Left cardiac atrium (tissue), 4 donors: ENCODE data around the gene ANGPT4. TPM values are rescaled to one million over a fixed set of nuclear protein-coding genes. Genes with fewer than 3 reads are reported as not detected.
A peak's percentile ranks its signal among the peaks of the same experiment; 100 is the strongest.
"Not testable (repeated sequence)": the region's sequence is repeated elsewhere in the genome, so short reads cannot be mapped to it uniquely, and the experiment has no call there.

ENCODE experiments used
- ATAC-seq, 2 donors: fragments of 200-7000 bp; cut with Tn5 transposase; one replicate each; pipeline ENCODE4 v1.9.1; 2020; ENCODE audit warnings: mild to moderate bottlenecking in 2 of 2, moderate library complexity in 2 of 2
- DNase-seq: peaks from one replicate; pipeline ENCODE4 v3.0.0-alpha.2; 2020
- intact Hi-C, 2 donors: fragments of 100-400 bp; cut with DNase I; formaldehyde crosslinking; loops; one replicate each; pipeline versions ENCODE4 v1.14.1 to v1.15.1; 2022 to 2023
- total RNA-seq, 2 donors: library from RNA; stranded (reverse); fragmentation: NEBNext Ultra II Directional; extraction: Animal tissue kit (Norgen Biotek cat#: 25700); gene quantifications; one replicate each; pipeline ENCODE4 v1.2.1, GENCODE V29; 2021
- donor health status: DM: no; HTN: yes; CAD: no.
- donor health status: DM: no; HTN: yes; CAD: no; lungs with severe emphysema.
- donor health status: DM: yes; HTN: yes; CAD: no.
- donor health status: Dilated cardiomyopathy.

The ANGPT4 gene
- total RNA-seq, 2 donors from 2014 or later = 0.27 TPM; not detected in 1

DNA sequence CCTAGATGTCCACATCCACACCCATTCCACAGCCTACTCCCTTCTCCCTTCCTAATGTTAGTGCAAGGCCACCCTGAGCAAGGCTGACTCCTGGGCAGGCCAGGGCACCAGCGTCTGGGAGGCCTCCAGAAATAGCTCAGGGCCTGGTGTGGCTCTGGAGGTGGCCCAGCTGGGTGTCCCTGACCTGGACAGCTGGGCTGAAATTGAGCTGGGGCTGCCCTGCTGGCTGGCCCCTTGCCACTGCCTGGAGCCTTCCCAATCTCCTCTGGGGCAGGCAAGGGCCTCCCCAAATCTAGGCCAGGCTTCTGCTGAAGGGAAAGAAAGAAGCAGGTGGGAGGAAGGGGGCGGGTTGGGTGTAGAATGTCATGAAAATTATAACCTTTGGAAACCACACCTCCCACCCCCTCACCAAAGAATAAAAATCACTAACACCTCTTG is 80.5 kb downstream of the ANGPT4 start:
- intact Hi-C loops = no loop called here
- ATAC-seq = peak; percentile 49
- peak; percentile 55 for DNase-seq

- DNase-seq = no peak
- intact Hi-C loops = no loop called here
- peak; percentile 2 for ATAC-seq
Measured at GRCh38 chr20:834151-834746, 81.9 kb downstream of the ANGPT4 start.

- DNase-seq (peak; percentile 97), ATAC-seq (peak; percentile 98 to 99)
- intact Hi-C loops = no loop called here
Measured at GRCh38 chr20:833450-834150, 82.5 kb downstream of the ANGPT4 start, which contains the start of gene FAM110A. FAM110A (plus strand) TSS chr20:833715; CDS start chr20:844805, 11,090 bp downstream.

DNA sequence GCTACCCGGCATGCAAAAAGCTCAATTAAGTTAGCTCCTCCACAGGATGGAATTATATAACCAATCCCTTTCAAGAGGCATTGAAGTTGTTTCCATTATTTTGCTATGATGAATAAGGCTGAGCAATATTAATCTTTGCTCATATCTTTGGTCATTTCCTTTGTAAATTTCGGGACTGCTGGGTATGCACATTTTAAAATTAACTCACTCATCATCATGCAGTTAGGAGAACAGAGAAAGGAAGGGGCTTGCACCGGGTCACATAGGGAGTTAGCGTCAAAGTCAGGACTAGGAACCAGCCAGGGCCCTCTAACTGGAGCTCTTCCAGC is 83.0 kb downstream of the ANGPT4 start:
- no peak for ATAC-seq
- no peak for DNase-seq
- intact Hi-C loops = no loop called here

GRCh38 chr20:831956-832355 is 84.2 kb downstream of the ANGPT4 start:
- DNase-seq = peak; percentile 2
- ATAC-seq = no peak
- intact Hi-C loops = no loop called here

- no peak for ATAC-seq
- intact Hi-C loops = no loop called here
- DNase-seq = peak; percentile 0
Measured at GRCh38 chr20:831251-831650, 84.9 kb downstream of the ANGPT4 start.

- peak; percentile 12 for DNase-seq
- intact Hi-C loops = no loop called here
- no peak for ATAC-seq
Measured at GRCh38 chr20:830011-830521, 86.1 kb downstream of the ANGPT4 start.

GRCh38 chr20:829551-829950 is 86.6 kb downstream of the ANGPT4 start:
- DNase-seq (peak; percentile 3), ATAC-seq (no peak)
- intact Hi-C loops = no loop called here

DNA sequence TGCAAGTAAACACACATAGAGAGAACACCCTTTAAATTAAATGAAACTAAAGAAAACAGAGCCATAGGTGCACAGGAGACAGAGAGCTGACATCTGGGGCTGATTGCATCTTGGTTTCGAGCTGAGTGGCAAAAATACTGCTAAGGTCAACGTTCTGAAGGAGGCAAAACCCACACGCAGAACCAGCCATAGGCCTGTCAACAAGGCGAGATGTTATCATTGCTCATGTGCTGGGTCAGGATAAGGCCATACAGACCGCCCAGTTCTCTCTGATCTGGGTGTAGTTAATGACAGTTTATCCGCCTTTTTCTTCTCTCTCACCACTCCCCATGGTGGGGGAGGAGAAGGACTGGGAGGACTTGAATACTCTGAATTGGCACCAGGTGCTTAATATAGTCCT is 87.1 kb downstream of the ANGPT4 start:
- ATAC-seq (no peak), DNase-seq (peak; percentile 2)
- intact Hi-C loops = no loop called here

- ATAC-seq, intact Hi-C loops: not testable (repeated sequence)
- DNase-seq = peak; percentile 8
Measured at GRCh38 chr20:827981-828380, 88.2 kb downstream of the ANGPT4 start.

- intact Hi-C loops = no loop called here
Measured at GRCh38 chr20:826695-827323, 89.3 kb downstream of the ANGPT4 start.

DNA sequence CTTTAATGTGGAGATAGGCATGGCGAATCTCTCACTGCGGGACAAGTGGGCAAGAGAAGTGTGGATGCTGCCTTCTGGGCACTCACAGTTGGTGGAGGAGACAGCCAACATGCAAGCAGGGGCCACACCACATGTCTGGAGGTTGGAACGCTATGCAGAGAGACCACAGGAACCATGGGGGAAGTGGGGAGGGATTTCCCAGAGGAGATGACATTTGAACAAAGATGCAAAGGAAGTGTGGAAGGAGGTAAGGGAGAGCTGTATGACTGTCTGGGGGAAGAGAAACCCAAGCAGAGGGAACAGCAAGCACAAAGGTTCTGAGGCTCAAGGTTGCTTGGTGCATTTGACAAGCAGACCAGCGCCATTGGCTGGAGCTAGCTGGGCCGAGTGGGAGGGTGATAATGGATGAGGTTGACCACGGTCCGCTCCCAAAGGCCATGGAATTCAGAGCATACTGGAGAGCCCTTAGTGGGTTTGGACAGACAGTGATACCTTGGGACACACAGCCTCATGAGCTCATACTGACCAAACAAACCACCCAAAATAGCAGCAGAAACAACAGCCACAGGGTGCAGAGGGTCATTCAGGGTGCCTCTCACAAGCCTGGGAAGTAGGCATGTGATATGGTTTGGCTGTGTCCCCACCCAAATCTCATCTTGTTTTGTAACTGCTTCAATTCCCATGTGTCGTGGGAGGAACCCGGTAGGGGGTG is 90.3 kb downstream of the ANGPT4 start:
- intact Hi-C loops = no loop called here
- no peak for DNase-seq
- no peak for ATAC-seq

More at GRCh38 chr20:826695-827323, 89.3 kb downstream of the ANGPT4 start:
- DNase-seq (peak; percentile 2), ATAC-seq (no peak)

DNA sequence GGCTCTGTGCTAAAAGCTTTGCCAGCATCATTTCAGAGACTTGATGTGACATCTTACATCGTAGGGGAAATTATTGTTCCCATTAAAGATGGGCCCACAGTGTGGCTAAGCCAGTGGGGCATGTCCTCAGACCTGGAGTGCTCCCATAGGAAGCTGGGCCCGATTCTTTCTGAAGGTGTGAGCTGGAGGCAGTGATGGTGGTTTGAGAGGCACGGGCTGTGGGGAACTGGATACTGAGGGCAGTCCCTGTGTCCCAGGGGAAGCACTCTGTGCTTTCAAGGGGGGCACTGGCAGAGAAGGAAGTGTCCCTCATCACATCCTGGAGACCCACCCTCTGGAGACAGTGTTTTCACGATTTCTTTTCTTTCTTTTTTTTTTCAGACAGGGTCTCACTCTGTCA is 91.2 kb downstream of the ANGPT4 start:
- DNase-seq = no peak
- no peak for ATAC-seq
- intact Hi-C loops = no loop called here

- no peak for ATAC-seq
- no peak for DNase-seq
- intact Hi-C loops = no loop called here
Measured at GRCh38 chr20:824490-824889, 91.6 kb downstream of the ANGPT4 start.

GRCh38 chr20:823574-823902 is 92.6 kb downstream of the ANGPT4 start:
- ATAC-seq (no peak), DNase-seq (no peak)
- intact Hi-C loops = no loop called here

- intact Hi-C loops = no loop called here
- DNase-seq = no peak
- no peak for ATAC-seq
Measured at GRCh38 chr20:822651-823573, 93.2 kb downstream of the ANGPT4 start.

- intact Hi-C loops = no loop called here
- no peak for ATAC-seq
Measured at GRCh38 chr20:821731-822065, 94.4 kb downstream of the ANGPT4 start.

GRCh38 chr20:821046-821730 is 94.9 kb downstream of the ANGPT4 start:
- DNase-seq (no peak), ATAC-seq (peak; percentile 46 to 51)
- intact Hi-C loops = no loop called here

More at GRCh38 chr20:821731-822065, 94.4 kb downstream of the ANGPT4 start:
- no peak for DNase-seq
